Right forelimb (tissue), 1 donor: ENCODE results near the gene HDAC8.
"Not testable (repeated sequence)": the region's sequence is repeated elsewhere in the genome, so short reads cannot be mapped to it uniquely, and the experiment has no call there.

Experiments
- DNase-seq: peaks from one replicate; pipeline ENCODE4 v3.0.0-alpha.2; 2018

HDAC8 gene

DNA sequence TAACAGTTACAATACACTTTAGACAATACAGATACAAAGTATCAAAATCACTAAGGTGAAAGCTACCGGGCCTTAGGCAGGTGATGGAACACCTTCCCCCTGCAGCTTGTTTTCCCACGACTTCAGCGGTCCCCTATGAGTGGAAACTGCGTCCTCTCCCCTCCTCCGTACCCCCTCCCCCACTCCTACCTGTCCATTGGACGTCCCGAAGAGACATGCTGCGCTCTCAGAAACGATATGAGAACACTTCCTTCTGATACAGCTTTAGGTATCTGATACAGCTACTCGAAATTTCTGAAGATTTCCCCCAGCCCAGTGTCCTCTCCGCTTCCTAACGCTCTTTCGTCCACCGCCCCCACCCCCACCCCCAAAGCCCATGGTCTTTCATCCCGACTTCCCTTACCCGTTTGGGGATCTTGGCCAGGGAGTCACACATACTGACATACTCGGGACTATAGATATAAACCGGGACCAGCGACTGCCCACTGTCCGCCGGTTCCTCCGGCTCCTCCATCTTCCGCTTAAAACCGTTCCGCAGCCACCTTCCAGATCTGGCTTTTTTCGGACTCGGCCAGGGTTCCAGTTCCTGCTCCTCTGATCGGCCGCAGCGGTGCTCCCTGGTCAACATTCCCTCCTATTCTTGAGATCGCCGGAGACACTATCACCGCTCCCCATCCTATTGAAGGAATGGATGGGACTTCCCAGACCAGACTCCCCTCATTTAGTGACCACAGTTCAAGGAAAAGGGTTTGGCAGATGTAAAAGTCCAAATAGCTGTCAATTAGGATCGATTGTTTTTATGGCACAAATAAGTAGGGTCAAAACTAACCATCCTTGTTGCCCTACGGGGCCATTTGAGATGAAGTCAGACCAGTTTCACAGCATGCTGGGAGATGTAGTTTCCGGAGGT, at the start of gene HDAC8:
Gene HDAC8, minus strand, starts transcription at position 596 of the 910 bp plus-strand sequence. Its CDS starts 82 bp downstream, at position 514.
- DNase-seq, result peak; percentile 84

DNA sequence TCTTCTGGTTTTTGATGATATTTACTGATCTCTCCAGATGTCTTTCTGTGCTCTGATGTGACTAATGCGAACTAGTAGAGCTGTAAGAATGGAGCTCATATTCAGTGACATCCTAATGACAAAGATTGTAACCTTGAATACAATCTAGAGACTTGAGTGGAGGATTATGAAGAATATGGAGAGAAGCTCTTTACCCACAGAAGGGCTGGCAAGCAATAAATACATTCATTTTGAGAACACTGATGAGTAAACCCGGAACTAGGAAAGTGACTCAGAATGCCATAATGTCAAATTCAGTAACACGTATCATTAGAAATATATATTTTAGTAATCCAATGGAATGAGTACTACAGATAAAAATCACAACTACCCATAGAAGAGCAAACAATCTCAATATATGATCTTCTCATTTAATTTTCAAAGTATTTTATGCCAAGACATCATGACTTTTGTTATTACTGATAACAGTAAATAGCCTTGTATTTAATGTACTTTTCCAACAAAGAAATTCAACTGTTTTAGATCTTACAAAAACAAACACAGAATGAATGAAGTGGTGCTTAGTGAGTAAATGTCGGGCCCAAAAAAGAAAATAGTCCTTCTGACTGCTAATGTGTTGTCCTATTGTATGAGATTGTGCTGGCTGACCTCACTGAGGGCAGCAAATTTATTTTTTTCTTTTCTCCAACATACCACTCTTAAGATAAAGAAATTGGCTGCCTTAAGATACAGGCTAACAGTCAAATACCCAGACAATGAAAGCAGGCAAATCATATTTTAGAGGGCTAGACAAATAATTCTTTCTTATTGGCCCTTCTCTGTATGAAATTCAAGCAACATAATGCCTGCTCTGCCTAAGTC, 49.2 kb upstream of the HDAC8 start:
- no peak for DNase-seq

- no peak for DNase-seq
Observed at GRCh38 chrX:72621163-72621562, 48.5 kb upstream of the HDAC8 start.

- no peak for DNase-seq
Observed at GRCh38 chrX:72620550-72621145, 48.0 kb upstream of the HDAC8 start.

DNA sequence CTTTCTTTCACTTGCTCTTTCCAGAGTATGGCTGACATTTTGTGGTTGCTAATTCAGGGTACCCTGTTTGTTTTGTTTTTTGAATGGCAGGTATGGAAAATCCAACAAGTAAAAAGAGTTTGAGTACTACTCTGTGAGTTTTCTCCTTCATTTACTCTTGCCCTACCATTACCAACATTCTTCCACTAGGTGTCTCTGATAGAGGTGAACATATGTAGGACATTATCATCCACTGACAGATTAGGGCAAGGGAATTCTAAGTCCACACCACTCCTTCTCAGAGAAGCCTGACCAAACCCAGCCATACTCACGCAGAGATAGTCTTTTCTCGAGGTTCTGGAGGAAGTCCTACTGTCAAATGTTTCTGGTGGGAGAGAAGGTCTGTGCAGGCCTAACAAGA, 36.7 kb upstream of the HDAC8 start:
- DNase-seq, result no peak

DNA sequence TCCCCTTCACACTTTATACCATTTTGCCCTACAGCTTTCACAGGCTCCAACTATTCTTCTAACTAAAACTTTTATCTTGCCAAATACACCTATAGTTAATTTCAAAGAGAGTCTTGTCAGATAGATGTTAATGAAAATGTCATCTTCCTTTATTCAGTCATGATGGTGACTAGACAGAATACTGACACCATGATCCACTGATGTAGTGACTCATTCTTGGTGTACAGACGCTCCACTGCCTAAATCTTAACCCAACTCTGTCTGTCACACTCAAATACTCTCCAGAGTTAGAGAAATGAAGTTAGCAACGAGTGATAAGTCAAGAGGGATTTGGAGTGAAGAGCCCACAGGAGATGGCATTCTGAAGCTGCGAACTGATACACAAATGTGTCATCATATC, 32.1 kb upstream of the HDAC8 start:
- DNase-seq, result no peak

GRCh38 chrX:72604112-72604511, 31.5 kb upstream of the HDAC8 start:
- no peak for DNase-seq

DNA sequence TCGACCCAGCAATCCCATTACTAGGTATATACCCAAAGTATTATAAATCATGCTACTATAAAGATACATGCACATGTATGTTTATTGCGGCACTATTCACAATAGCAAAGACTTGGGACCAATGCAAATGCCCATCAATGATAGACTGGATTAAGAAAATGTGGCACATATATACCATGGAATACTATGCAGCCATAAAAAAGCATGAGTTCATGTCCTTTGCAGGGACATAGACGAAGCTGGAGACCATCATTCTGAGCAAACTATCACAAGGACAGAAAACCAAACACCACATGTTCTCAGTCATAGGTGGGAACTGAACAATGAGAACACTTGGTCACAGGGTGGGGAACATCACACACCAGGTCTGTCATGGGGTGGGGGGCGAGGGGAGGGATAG, 18.4 kb upstream of the HDAC8 start:
- DNase-seq, result not testable (repeated sequence)

GRCh38 chrX:72584163-72584562, 11.5 kb upstream of the HDAC8 start:
- no peak for DNase-seq

GRCh38 chrX:72576141-72576894, 3.7 kb upstream of the HDAC8 start:
- DNase-seq, result no peak

- no peak for DNase-seq
Observed at GRCh38 chrX:72573158-72573511, 492 bp upstream of the HDAC8 start.

DNA sequence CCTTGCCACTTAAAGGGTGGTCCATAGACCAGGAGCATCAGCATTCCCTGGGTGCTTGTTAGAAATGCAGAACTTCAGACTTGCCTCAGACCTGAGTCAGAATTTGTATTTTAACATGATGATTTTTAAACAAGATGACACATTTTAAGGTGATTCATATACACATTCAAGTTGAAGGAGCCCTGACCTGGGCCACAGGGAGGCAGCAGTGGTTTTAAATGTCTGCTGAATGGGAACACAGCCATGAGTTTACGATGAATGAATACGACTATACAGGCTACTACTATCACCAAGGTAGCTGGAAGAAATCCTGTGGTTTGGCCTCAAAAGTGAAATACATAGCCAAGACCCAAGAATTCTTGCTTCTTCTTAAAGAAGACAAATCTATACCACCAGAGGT, 2.9 kb downstream of the HDAC8 start:
- DNase-seq, result no peak

GRCh38 chrX:72568406-72569092, 4.1 kb downstream of the HDAC8 start:
- no peak for DNase-seq

DNA sequence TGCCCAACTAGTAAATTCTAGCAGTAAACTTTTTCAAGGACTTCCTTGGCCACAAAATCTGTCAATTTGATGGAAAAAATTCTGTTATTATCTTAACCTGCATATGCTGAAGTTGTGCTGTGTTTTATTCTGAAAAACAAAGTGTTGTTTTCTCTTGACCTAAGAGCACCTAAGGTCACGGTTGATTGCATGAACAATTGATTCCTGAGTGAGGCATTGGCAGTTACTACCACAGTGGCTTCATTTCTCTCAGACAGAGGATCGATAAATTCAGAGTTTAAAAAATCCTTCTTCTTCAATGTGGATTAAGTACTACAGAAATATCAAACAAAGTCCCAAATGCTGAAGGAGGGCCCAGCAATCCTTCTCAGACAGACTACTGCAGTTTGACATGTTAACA, 6.2 kb downstream of the HDAC8 start:
- DNase-seq, result no peak

GRCh38 chrX:72559655-72560054, 13.0 kb downstream of the HDAC8 start:
- not testable (repeated sequence) for DNase-seq

- DNase-seq, result no peak
Observed at GRCh38 chrX:72554448-72555140, 18.0 kb downstream of the HDAC8 start.

DNA sequence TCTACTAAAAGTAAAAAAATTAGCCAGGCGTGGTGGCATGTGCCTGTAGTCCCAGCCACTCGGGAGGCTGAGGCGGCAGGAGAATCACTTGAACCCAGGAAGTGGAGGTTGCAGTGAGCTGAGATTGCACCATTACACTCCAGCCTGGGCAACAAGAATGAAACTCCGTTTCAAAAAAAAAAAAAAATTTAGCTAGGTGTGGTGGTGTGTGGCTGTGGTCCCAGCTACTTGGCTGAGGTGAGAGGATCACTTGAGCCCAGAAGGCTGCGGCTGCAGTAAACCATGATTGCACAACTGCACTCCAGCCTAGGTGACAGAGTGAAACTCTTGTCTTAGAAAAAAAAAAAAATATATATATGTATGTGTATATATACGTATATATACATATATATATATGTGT, 20.2 kb downstream of the HDAC8 start:
- not testable (repeated sequence) for DNase-seq

- no peak for DNase-seq
Observed at GRCh38 chrX:72545990-72546389, 26.7 kb downstream of the HDAC8 start.

GRCh38 chrX:72540318-72540717, 32.3 kb downstream of the HDAC8 start:
- DNase-seq, result no peak

GRCh38 chrX:72539822-72540221, 32.8 kb downstream of the HDAC8 start:
- no peak for DNase-seq

GRCh38 chrX:72536542-72536941, 36.1 kb downstream of the HDAC8 start:
- DNase-seq, result no peak
